ENCODE data around the gene RHOA. TPM values are rescaled to one million over a fixed set of nuclear protein-coding genes. Genes with fewer than 3 reads are reported as not detected.
"Not testable (repeated sequence)": the region's sequence is repeated elsewhere in the genome, so short reads cannot be mapped to it uniquely, and the experiment has no call there.

Gene RHOA
- polyA plus RNA-seq, 1 donor = 332 TPM

DNA sequence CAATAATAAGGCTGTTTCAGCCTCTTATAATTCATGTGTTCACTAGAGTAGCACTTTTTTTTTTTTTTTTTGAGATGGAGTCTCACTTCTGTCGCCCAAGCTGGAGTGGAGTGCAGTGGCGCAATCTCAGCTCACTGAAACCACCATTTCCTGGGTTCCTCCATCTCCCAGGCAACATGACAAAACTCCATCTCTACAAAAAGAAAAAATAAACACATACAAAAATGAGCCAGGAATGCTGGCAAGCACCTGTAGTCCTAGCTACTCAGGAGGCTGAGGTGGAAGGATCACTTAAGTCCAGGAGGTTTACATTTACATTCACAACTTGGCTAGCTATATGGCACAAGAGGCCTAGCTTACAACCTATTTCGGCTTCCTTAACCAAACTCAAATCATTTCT, 78.7 kb downstream of the RHOA start:
- Histone ChIP-seq H3K9me3 (ENCODE audit: control insufficient read depth, low read depth, low read length) (peaks cover 3% of the 10 kb centered on the region), H3K4me1 (ENCODE audit: control insufficient read depth, insufficient read depth, low read length) (peaks cover 6% of the 10 kb centered on the region), H3K36me3 (ENCODE audit: control insufficient read depth, insufficient read depth, low read length) (peaks cover 44% of the 10 kb centered on the region), H3K27me3 (ENCODE audit: control insufficient read depth, insufficient read depth, low read length) (no peaks in the 10 kb centered on the region), H3K4me3 (ENCODE audit: low read length) (no peak overlapping the region), H3K27ac (ENCODE audit: low read length) (no peak overlapping the region)
- DNase-seq = no peak
- WGBS (ENCODE audit: insufficient coverage, low lambda C conversion rate) = 100% methylated on average over 1 of the region's 3 CpGs

DNA sequence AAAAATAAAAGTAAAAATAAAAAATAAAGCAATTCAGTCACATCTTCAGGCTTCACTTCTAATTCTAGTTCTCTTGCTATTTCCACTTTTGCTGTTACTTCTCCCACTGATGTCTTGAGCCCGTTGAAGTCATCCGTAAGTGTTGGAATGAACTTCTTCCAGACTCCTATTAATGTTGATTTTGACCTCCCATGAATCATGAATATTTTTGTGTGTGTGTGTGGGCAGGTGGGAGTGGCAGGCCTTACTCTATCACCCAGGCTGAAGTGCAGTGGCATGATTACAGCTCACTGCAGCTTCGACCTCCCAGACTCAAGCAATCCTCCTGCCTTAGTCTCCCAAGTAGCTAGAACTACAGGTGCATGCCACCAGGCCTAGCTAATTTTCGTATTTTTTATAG, 82.6 kb downstream of the RHOA start:
- H3K27me3 ChIP-seq (ENCODE audit: control insufficient read depth, insufficient read depth, low read length) = no peaks in the 10 kb centered on the region
- H3K4me3 ChIP-seq (ENCODE audit: low read length) = no peak overlapping the region
- peaks cover 70% of the 10 kb centered on the region for H3K36me3 ChIP-seq (ENCODE audit: control insufficient read depth, insufficient read depth, low read length)
- peaks cover under 1% of the 10 kb centered on the region for H3K4me1 ChIP-seq (ENCODE audit: control insufficient read depth, insufficient read depth, low read length)
- DNase-seq = no peak
- H3K9me3 ChIP-seq (ENCODE audit: control insufficient read depth, low read depth, low read length) = peaks cover 3% of the 10 kb centered on the region
- H3K27ac ChIP-seq (ENCODE audit: low read length) = no peak overlapping the region
- 100% methylated on average over 1 of the region's 4 CpGs for WGBS (ENCODE audit: insufficient coverage, low lambda C conversion rate)

DNA sequence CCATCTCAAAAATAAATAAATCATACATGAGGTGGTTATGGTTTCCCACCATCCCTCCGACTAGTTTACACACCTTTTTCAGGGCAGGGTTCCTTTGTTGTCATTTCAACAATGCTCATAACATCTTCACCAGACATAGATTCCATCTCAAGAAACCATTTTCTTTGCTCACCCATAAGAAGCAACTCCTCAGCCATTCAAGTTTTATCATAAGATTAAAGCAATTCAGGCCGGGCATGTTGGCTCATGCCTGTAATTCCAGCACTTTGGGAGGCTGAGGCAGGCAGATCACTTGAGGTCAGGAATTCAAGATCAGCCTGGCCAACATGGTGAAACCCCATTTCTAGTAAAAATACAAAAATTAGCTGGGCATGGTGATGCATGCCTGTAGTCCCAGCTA, 83.4 kb downstream of the RHOA start:
- not testable (repeated sequence) for H3K27ac ChIP-seq (ENCODE audit: low read length); DNase-seq; H3K9me3 ChIP-seq (ENCODE audit: control insufficient read depth, low read depth, low read length); H3K4me1 ChIP-seq (ENCODE audit: control insufficient read depth, insufficient read depth, low read length); H3K4me3 ChIP-seq (ENCODE audit: low read length); H3K27me3 ChIP-seq (ENCODE audit: control insufficient read depth, insufficient read depth, low read length)
- no CpG with 5 or more reads among the region's 2 CpGs for WGBS (ENCODE audit: insufficient coverage, low lambda C conversion rate)
- H3K36me3 ChIP-seq (ENCODE audit: control insufficient read depth, insufficient read depth, low read length) = peaks cover 72% of the 10 kb centered on the region

DNA sequence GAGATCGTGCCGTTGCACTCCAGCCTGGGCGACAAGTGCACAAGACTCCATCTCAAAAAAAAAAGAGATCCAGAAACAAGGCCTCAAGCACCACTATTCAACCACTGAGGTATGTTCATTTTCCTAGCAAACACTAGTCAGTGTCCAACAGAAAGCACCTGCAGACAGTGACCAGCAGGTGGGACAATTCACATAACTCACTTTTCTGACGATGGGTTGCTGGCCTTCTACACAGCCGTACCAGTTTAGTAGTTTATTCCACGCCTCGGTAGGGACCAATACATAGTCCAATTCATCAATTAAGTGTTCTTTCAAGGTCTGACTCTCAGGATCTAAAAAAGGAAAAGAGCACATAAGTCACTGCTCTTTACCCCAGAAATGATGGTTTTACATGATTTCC, 84.3 kb downstream of the RHOA start:
- no peak overlapping the region for H3K27ac ChIP-seq (ENCODE audit: low read length)
- H3K9me3 ChIP-seq (ENCODE audit: control insufficient read depth, low read depth, low read length) = peaks cover 3% of the 10 kb centered on the region
- peaks cover 75% of the 10 kb centered on the region for H3K36me3 ChIP-seq (ENCODE audit: control insufficient read depth, insufficient read depth, low read length)
- WGBS (ENCODE audit: insufficient coverage, low lambda C conversion rate) = no CpG with 5 or more reads among the region's 7 CpGs
- no peak for DNase-seq
- no peaks in the 10 kb centered on the region for H3K4me1 ChIP-seq (ENCODE audit: control insufficient read depth, insufficient read depth, low read length)
- no peaks in the 10 kb centered on the region for H3K27me3 ChIP-seq (ENCODE audit: control insufficient read depth, insufficient read depth, low read length)
- no peak overlapping the region for H3K4me3 ChIP-seq (ENCODE audit: low read length)

DNA sequence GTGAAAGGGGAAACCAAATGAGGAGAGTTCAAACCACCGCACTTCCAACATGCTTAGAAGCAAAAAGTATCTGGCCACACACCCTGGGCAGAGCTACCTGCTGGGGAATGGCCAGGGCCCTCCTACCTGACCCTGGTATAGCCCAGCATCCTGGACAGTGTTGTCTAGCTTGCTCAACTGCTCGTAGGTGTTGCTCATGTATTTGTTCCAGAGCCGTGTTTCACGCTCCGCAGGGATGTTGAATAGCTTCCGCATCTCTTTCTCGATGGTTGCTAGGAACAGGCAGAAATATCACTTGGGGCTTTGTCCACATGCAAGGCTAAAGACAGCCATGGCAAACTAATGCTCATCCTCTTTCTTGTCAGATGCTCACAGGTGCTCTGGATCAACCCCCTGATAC, 87.0 kb downstream of the RHOA start:
- DNase-seq = no peak
- Histone ChIP-seq H3K27me3 (ENCODE audit: control insufficient read depth, insufficient read depth, low read length) (no peaks in the 10 kb centered on the region), H3K9me3 (ENCODE audit: control insufficient read depth, low read depth, low read length) (no peaks in the 10 kb centered on the region), H3K27ac (ENCODE audit: low read length) (no peak overlapping the region), H3K4me1 (ENCODE audit: control insufficient read depth, insufficient read depth, low read length) (no peaks in the 10 kb centered on the region), H3K36me3 (ENCODE audit: control insufficient read depth, insufficient read depth, low read length) (peaks cover 79% of the 10 kb centered on the region), H3K4me3 (ENCODE audit: low read length) (no peak overlapping the region)
- WGBS (ENCODE audit: insufficient coverage, low lambda C conversion rate) = 100% methylated on average over 2 of the region's 7 CpGs

DNA sequence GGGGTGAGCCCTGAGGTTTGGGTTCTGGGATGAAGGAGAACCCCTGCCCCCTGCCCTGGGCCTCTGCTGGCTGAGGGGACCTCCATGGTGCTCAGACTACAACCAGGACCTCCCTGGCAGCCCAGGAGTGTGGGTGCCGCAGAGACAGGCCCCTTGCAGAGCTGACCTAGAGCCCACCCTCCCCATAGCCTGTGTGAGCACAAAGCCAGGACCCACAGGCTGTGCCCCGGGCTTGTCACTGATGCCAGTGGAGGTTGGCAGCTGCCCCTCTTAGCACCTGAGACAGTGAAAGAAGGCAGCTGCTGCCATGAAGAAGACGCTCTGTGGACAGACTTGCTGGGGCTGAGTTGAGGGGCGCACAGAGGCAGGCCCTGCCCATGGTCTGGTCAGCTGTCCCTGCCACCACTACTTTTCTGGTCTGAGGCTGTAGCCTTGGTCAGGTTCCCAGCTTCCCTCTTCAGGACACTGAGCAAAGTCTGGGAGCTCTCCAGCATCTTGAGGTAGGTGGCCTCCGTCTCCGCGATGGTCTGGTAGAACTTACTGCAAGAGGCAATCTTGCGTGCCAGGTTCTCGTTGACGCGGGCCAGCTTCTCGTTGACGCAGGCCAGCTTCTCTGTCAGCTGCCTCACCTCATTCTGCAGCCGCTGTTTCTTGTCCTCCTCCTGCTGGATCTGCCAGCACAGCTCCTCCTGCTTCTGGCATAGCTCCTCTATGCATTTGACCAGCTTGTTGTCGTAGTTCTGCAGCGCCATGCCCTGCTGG, 94.9 kb downstream of the RHOA start:
- Histone ChIP-seq H3K27ac (ENCODE audit: low read length) (no peak overlapping the region), H3K4me3 (ENCODE audit: low read length) (no peak overlapping the region), H3K36me3 (ENCODE audit: control insufficient read depth, insufficient read depth, low read length) (peaks cover 52% of the 10 kb centered on the region)

DNA sequence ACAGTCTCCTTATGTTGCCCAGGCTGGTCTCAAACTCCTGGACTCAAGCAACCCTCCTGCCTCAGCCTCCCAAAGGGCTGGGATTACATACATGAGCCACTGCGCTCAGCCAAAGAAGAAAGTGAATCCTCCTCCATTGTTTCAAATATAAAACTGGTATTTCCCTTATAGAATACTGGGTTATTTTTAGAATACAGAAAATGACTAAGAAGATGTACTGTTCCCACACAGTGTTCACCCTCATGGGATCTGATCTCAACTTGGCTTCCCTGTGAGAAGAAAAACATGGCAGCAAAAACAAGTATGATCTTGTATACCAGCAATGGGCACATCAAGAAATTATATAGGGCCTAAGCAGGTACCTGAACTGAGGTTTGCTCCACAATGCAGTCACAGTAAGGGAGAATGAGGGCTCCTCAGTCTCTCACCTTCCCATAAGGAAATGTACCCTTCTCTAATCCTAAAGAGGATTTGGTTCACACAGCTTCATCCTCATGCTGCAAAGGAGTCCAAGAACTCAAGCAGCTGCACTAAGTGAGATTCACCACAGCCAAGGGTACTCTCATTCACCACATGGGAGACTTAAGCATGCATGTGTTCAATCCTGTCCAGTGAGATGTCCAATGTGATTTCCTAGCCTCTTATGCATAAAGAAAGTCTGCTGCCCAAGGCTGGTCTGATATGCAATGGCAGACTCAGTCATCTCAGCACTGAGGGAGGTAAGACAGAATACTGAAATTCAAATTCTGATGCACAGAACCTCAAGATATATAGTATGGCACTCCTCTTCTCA, 97.7 kb downstream of the RHOA start:
- Histone ChIP-seq H3K27ac (ENCODE audit: low read length) (no peak overlapping the region), H3K4me1 (ENCODE audit: control insufficient read depth, insufficient read depth, low read length) (no peaks in the 10 kb centered on the region), H3K27me3 (ENCODE audit: control insufficient read depth, insufficient read depth, low read length) (no peaks in the 10 kb centered on the region), H3K4me3 (ENCODE audit: low read length) (no peak overlapping the region), H3K36me3 (ENCODE audit: control insufficient read depth, insufficient read depth, low read length) (peaks cover 54% of the 10 kb centered on the region), H3K9me3 (ENCODE audit: control insufficient read depth, low read depth, low read length) (no peaks in the 10 kb centered on the region)
- DNase-seq = no peak
- WGBS (ENCODE audit: insufficient coverage, low lambda C conversion rate) = no CpG with 5 or more reads among the region's 1 CpG

More for the DNA sequence above, 94.9 kb downstream of the RHOA start:
- Histone ChIP-seq H3K27me3 (ENCODE audit: control insufficient read depth, insufficient read depth, low read length) (no peaks in the 10 kb centered on the region), H3K9me3 (ENCODE audit: control insufficient read depth, low read depth, low read length) (no peaks in the 10 kb centered on the region), H3K4me1 (ENCODE audit: control insufficient read depth, insufficient read depth, low read length) (no peaks in the 10 kb centered on the region)
- no peak for DNase-seq
- WGBS (ENCODE audit: insufficient coverage, low lambda C conversion rate) = 100% methylated on average over 2 of the region's 16 CpGs

DNA sequence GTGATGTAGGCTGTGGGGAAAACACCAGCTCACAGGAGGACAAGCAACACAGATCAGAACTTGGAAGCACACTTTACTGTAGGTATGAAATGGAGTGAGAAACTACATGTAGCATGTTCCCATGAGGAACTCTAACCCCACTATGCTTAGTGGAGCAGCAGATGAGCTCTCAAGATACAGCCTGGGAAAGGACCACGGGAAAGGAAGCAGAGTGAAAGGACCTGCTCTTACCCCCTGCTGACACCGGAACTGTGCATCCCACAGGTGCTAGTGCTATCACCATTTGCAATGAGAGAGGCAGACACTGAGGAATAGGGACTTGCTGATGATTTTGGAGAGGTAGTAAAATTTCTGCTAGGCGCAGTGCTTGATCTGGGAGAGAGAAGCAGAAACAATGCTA, 100.5 kb downstream of the RHOA start:
- no peak overlapping the region for H3K27ac ChIP-seq (ENCODE audit: low read length)
- 100% methylated on average over 1 of the region's 3 CpGs for WGBS (ENCODE audit: insufficient coverage, low lambda C conversion rate)
- peaks cover 53% of the 10 kb centered on the region for H3K36me3 ChIP-seq (ENCODE audit: control insufficient read depth, insufficient read depth, low read length)
- DNase-seq = no peak
- H3K4me1 ChIP-seq (ENCODE audit: control insufficient read depth, insufficient read depth, low read length) = no peaks in the 10 kb centered on the region
- no peaks in the 10 kb centered on the region for H3K27me3 ChIP-seq (ENCODE audit: control insufficient read depth, insufficient read depth, low read length)
- no peaks in the 10 kb centered on the region for H3K9me3 ChIP-seq (ENCODE audit: control insufficient read depth, low read depth, low read length)
- H3K4me3 ChIP-seq (ENCODE audit: low read length) = no peak overlapping the region

DNA sequence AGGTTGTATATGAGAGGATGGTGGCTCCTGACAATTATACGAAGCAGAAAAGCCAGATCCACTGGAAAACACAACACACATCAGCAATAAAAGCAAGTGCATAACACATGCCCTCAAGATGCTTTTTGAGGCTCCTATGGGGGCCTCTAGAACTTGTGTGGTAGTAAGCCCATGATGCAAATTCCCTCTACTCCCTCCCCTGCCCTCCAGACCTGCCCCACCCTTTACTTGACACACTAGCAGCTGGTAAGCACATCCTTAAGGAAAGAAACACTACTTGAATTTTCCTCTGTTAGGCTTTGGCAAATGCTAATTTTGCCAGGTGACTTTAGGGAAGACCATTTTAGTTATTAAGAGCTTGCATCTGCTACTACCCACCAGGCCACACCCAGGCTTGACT, 101.1 kb downstream of the RHOA start:
- Histone ChIP-seq H3K4me3 (ENCODE audit: low read length) (no peak overlapping the region), H3K36me3 (ENCODE audit: control insufficient read depth, insufficient read depth, low read length) (peaks cover 56% of the 10 kb centered on the region), H3K27ac (ENCODE audit: low read length) (no peak overlapping the region), H3K9me3 (ENCODE audit: control insufficient read depth, low read depth, low read length) (no peaks in the 10 kb centered on the region), H3K4me1 (ENCODE audit: control insufficient read depth, insufficient read depth, low read length) (no peaks in the 10 kb centered on the region), H3K27me3 (ENCODE audit: control insufficient read depth, insufficient read depth, low read length) (no peaks in the 10 kb centered on the region)
- no CpG with 5 or more reads among the region's 1 CpG for WGBS (ENCODE audit: insufficient coverage, low lambda C conversion rate)
- DNase-seq = no peak
